H9 (cell line): ENCODE measurements around the gene SPATA2. TPM values are rescaled to one million over a fixed set of nuclear protein-coding genes. Genes with fewer than 3 reads are reported as not detected.

Source experiments
- DNase-seq: peaks from one replicate; pipeline ENCODE4 v3.0.0-alpha.2; 2017
- H2AFZ ChIP-seq: one replicate; pipeline ENCODE4 v1.6.1; 2013; ENCODE audit warnings: mild to moderate bottlenecking, low read length, control low read depth, moderate library complexity
- H2AK5ac ChIP-seq: 2 replicates; pipeline ENCODE4 v1.6.1; 2013; ENCODE audit warnings: low read length, control low read depth, mixed read lengths; ENCODE audit not compliant: insufficient read length
- H2BK120ac ChIP-seq: one replicate; pipeline ENCODE4 v1.6.1; 2013; ENCODE audit warnings: low read depth, mild to moderate bottlenecking, low read length, control low read depth, inconsistent platforms; ENCODE audit not compliant: poor library complexity, severe bottlenecking
- H2BK12ac ChIP-seq: 2 replicates; pipeline ENCODE4 v1.6.1; 2013; ENCODE audit warnings: low read length, control low read depth, mixed read lengths, low read depth; ENCODE audit not compliant: insufficient read length
- H2BK15ac ChIP-seq: 2 replicates; pipeline ENCODE4 v1.6.1; 2013; ENCODE audit warnings: low read depth, low read length, control low read depth
- H2BK20ac ChIP-seq: one replicate; pipeline ENCODE4 v1.6.1; 2013; ENCODE audit warnings: low read depth, mild to moderate bottlenecking, low read length, control low read depth, inconsistent platforms; ENCODE audit not compliant: poor library complexity, severe bottlenecking
- H2BK5ac ChIP-seq: 2 replicates; pipeline ENCODE4 v1.6.1; 2013; ENCODE audit warnings: low read length, control low read depth, mixed read lengths; ENCODE audit not compliant: insufficient read length
- H3K14ac ChIP-seq: 2 replicates; pipeline ENCODE4 v1.6.1; 2013; ENCODE audit warnings: low read length, control low read depth; ENCODE audit not compliant: insufficient read depth
- H3K18ac ChIP-seq: 2 replicates; pipeline ENCODE4 v1.6.1; 2013; ENCODE audit warnings: low read depth, mild to moderate bottlenecking, mixed read lengths, low read length, control low read depth; ENCODE audit not compliant: insufficient read length
- H3K23ac ChIP-seq: 2 replicates; pipeline ENCODE4 v1.6.1; 2013; ENCODE audit warnings: low read length, control low read depth, mixed read lengths, low read depth; ENCODE audit not compliant: insufficient read length
- H3K23me2 ChIP-seq: 2 replicates; pipeline ENCODE4 v1.6.1; 2013; ENCODE audit warnings: low read depth, mild to moderate bottlenecking, mixed read lengths, low read length, control low read depth; ENCODE audit not compliant: insufficient read length, poor library complexity, severe bottlenecking
- H3K27ac ChIP-seq: 2 replicates; pipeline ENCODE4 v1.5.1; 2013; ENCODE audit warnings: low read length, control low read depth, mixed read lengths, low read depth; ENCODE audit not compliant: insufficient read length
- H3K27me3 ChIP-seq: 2 replicates; pipeline ENCODE4 v1.6.1; 2013; ENCODE audit warnings: low read length, control low read depth, inconsistent platforms; ENCODE audit not compliant: insufficient read depth
- H3K4ac ChIP-seq: 2 replicates; pipeline ENCODE4 v1.6.1; 2013; ENCODE audit warnings: low read depth, mild to moderate bottlenecking, control low read depth, inconsistent platforms, low read length, moderate library complexity
- H3K4me1 ChIP-seq: 2 replicates; pipeline ENCODE4 v1.6.1; 2013; ENCODE audit warnings: low read length, control low read depth, inconsistent platforms; ENCODE audit not compliant: insufficient read depth
- H3K4me2 ChIP-seq: 2 replicates; pipeline ENCODE4 v1.6.1; 2013; ENCODE audit warnings: low read length, control low read depth, mixed read lengths; ENCODE audit not compliant: insufficient read length, insufficient read depth
- H3K56ac ChIP-seq: 2 replicates; pipeline ENCODE4 v1.6.1; 2013; ENCODE audit warnings: low read depth, mild to moderate bottlenecking, mixed read lengths, low read length, control low read depth; ENCODE audit not compliant: insufficient read length
- H3K79me1 ChIP-seq: 2 replicates; pipeline ENCODE4 v1.6.1; 2013; ENCODE audit warnings: low read depth, mild to moderate bottlenecking, moderate library complexity, low read length, control low read depth, inconsistent platforms; ENCODE audit not compliant: insufficient read depth, poor library complexity, severe bottlenecking
- H3K79me2 ChIP-seq: 2 replicates; pipeline ENCODE4 v1.6.1; 2013; ENCODE audit warnings: low read length, control low read depth, inconsistent platforms; ENCODE audit not compliant: insufficient read depth
- H3K9ac ChIP-seq: 2 replicates; pipeline ENCODE4 v1.6.1; 2013; ENCODE audit warnings: low read length, control low read depth, mixed read lengths; ENCODE audit not compliant: insufficient read length; ENCODE audit errors: extremely low read depth
- H3K9me3 ChIP-seq: one replicate; pipeline ENCODE4 v1.6.1; 2013; ENCODE audit warnings: low read depth, low read length, inconsistent platforms; ENCODE audit not compliant: control insufficient read depth
- H3T11ph ChIP-seq: one replicate; pipeline ENCODE4 v1.6.1; 2013; ENCODE audit warnings: mild to moderate bottlenecking, low read length, control low read depth, inconsistent platforms
- H4K20me1 ChIP-seq: one replicate; pipeline ENCODE4 v1.6.1; 2013; ENCODE audit not compliant: control insufficient read depth, insufficient read length, insufficient read depth
- H4K5ac ChIP-seq: 2 replicates; pipeline ENCODE4 v1.6.1; 2013; ENCODE audit warnings: low read depth, mild to moderate bottlenecking, mixed read lengths, low read length, control low read depth; ENCODE audit not compliant: insufficient read length
- H4K8ac ChIP-seq: replicated peaks from 2 replicates; pipeline ENCODE4 v1.6.1; 2013; ENCODE audit warnings: low read length, control low read depth, mixed read lengths, low read depth; ENCODE audit not compliant: insufficient read length
- H4K91ac ChIP-seq: 2 replicates; pipeline ENCODE4 v1.6.1; 2013; ENCODE audit warnings: low read depth, mild to moderate bottlenecking, moderate library complexity, mixed read lengths, low read length, control low read depth; ENCODE audit not compliant: insufficient read length
- H3K27ac Mint-ChIP-seq, 3 experiments: 2 replicates in 2 of 3; 3 replicates in 1 of 3; pipeline ENCODE4 v1.8.0; 2020 to 2021; ENCODE audit warnings: mixed read lengths in 3 of 3, mild to moderate bottlenecking in 1 of 3, moderate library complexity in 1 of 3
- H3K27me3 Mint-ChIP-seq: 2 replicates; pipeline ENCODE4 v1.8.0; 2021; ENCODE audit warnings: low read depth, mild to moderate bottlenecking, moderate library complexity, mixed read lengths
- H3K36me3 Mint-ChIP-seq, 3 experiments: 2 replicates in 2 of 3; 3 replicates in 1 of 3; pipeline ENCODE4 v1.8.0; 2020 to 2021; ENCODE audit warnings: low read depth in 3 of 3, mixed read lengths in 3 of 3; ENCODE audit not compliant: insufficient read depth in 1 of 3
- H3K4me1 Mint-ChIP-seq, 2 experiments: 2 replicates each; pipeline ENCODE4 v1.8.0; 2020; ENCODE audit warnings: mixed read lengths in 2 of 2
- H3K4me3 Mint-ChIP-seq, 2 experiments: 2 replicates in 1 of 2; 3 replicates in 1 of 2; pipeline ENCODE4 v1.8.0; 2020 to 2021; ENCODE audit warnings: mild to moderate bottlenecking in 2 of 2, mixed read lengths in 2 of 2, moderate library complexity in 1 of 2
- H3K9me3 Mint-ChIP-seq, 2 experiments: 2 replicates in 1 of 2; 3 replicates in 1 of 2; pipeline ENCODE4 v1.8.0; 2020; ENCODE audit warnings: mild to moderate bottlenecking in 2 of 2, mixed read lengths in 2 of 2, moderate library complexity in 1 of 2
- whole genome bisulfite sequencing: extraction: QIAGEN DNeasy Blood & Tissue Kit; methylation state at CpG from one replicate; pipeline ENCODE4 v1.1.7; 2013; ENCODE audit warnings: missing lambda C conversion rate, low lambda C conversion rate, mixed read lengths; ENCODE audit not compliant: insufficient read length; ENCODE audit errors: extremely low coverage; 5-methylcytosine and 5-hydroxymethylcytosine counted together
- total RNA-seq: library from RNA; stranded (reverse); gene quantifications from 2 replicates; pipeline ENCODE4 v1.2.1, GENCODE V29; 2021
- TF ChIP-seq, protein P1 (sequence below): fragments of 200-600 bp; sonication (generic); conservative IDR thresholded peaks from 3 replicates; pipeline ENCODE4 v1.8.0; 2021; ENCODE audit warnings: antibody characterized with exemption, mild to moderate bottlenecking

Gene SPATA2
- total RNA-seq, 1 experiment from 2014 or later, result 9.6 TPM

DNA sequence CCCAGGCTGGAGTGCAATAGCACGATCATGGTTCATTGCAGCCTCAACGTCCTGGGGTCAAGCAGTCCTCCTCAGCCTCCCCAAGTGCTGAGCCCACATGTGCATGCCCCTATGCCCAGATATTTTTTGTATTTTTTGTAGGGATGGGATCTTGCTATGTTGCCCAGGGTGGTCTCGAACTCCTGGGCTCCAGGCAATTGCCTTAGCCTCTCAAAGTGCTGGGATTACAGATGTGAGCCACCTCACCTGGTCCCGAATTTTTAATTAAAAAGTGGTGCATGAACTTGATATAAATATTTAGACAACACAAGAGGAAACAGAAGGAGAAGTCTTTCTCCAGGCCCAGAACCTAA is 13.8 kb upstream of the SPATA2 start:
- H3K14ac ChIP-seq, result no peak overlapping the region
- no peak overlapping the region for H3K9ac ChIP-seq
- H2BK12ac ChIP-seq, result no peak overlapping the region
- H3K23me2 ChIP-seq, result no peaks in the 10 kb centered on the region
- H2BK5ac ChIP-seq, result no peak overlapping the region
- no peak overlapping the region for H4K91ac ChIP-seq
- Mint-ChIP-seq H3K36me3 (no peaks in the 10 kb centered on the region), H3K27me3 (peaks cover 3% of the 10 kb centered on the region; the same call in 1 of the 2 replicates), H3K4me1 (peaks cover 0 to 2% of the 10 kb centered on the region in 2 experiments; a peak in 1 of 4 replicates), H3K9me3 (peaks cover 0 to 2% of the 10 kb centered on the region in 2 experiments; a peak in 1 of 5 replicates), H3K4me3 (no peak overlapping the region), H3K27ac (no peak overlapping the region)
- no peak overlapping the region for H2AK5ac ChIP-seq
- H3K27me3 ChIP-seq, result no peaks in the 10 kb centered on the region
- no peak overlapping the region for H2BK15ac ChIP-seq
- TF ChIP-seq, protein P1, sequence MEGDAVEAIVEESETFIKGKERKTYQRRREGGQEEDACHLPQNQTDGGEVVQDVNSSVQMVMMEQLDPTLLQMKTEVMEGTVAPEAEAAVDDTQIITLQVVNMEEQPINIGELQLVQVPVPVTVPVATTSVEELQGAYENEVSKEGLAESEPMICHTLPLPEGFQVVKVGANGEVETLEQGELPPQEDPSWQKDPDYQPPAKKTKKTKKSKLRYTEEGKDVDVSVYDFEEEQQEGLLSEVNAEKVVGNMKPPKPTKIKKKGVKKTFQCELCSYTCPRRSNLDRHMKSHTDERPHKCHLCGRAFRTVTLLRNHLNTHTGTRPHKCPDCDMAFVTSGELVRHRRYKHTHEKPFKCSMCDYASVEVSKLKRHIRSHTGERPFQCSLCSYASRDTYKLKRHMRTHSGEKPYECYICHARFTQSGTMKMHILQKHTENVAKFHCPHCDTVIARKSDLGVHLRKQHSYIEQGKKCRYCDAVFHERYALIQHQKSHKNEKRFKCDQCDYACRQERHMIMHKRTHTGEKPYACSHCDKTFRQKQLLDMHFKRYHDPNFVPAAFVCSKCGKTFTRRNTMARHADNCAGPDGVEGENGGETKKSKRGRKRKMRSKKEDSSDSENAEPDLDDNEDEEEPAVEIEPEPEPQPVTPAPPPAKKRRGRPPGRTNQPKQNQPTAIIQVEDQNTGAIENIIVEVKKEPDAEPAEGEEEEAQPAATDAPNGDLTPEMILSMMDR, result no peak
- no CpG with 5 or more reads among the region's 4 CpGs for WGBS
- no peak overlapping the region for H3K18ac ChIP-seq
- H3K4me1 ChIP-seq, result no peaks in the 10 kb centered on the region
- no peaks in the 10 kb centered on the region for H3K9me3 ChIP-seq
- no peak overlapping the region for H4K5ac ChIP-seq
- H3K4ac ChIP-seq, result no peak overlapping the region
- DNase-seq, result no peak
- H3K79me2 ChIP-seq, result no peaks in the 10 kb centered on the region
- no peak overlapping the region for H3K27ac ChIP-seq
- H2BK120ac ChIP-seq, result no peak overlapping the region
- H2AFZ ChIP-seq, result no peak overlapping the region
- H3K4me2 ChIP-seq, result no peak overlapping the region
- H2BK20ac ChIP-seq, result no peak overlapping the region
- no peaks in the 10 kb centered on the region for H3K79me1 ChIP-seq
- no peak overlapping the region for H3K56ac ChIP-seq
- no peak overlapping the region for H3K23ac ChIP-seq
- no peak overlapping the region for H4K8ac ChIP-seq
- no peaks in the 10 kb centered on the region for H4K20me1 ChIP-seq
- H3T11ph ChIP-seq, result no peak overlapping the region
